Stimulated activated CD4-positive, alpha-beta T cell treated with anti-CD3 and anti-CD28 coated beads, Interleukin-4, amount 100 ng/mL, for 24 hours (primary cell): Measurements from ENCODE around the gene LRRC49.
"Not testable (repeated sequence)": the region's sequence is repeated elsewhere in the genome, so short reads cannot be mapped to it uniquely, and the experiment has no call there.

Experiments used
- DNase-seq: peaks from one replicate; pipeline ENCODE4 v3.0.0-alpha.2; 2020

Gene LRRC49

GRCh38 chr15:70892002-70892911 lies at the start of gene LRRC49, which contains the start of gene THAP10:
Gene LRRC49 (plus strand): TSS chr15:70892826. CDS start chr15:70892895, 69 bp downstream.
Gene THAP10 (minus strand): TSS chr15:70892433. CDS start chr15:70892272, 161 bp downstream.
- DNase-seq: peak; percentile 43

GRCh38 chr15:70845602-70846360 lies 46.8 kb upstream of the LRRC49 start:
- DNase-seq: no peak

- no peak for DNase-seq
Observed at GRCh38 chr15:70851889-70852288, 40.7 kb upstream of the LRRC49 start.

- DNase-seq: no peak
Observed at GRCh38 chr15:70852501-70853317, 39.9 kb upstream of the LRRC49 start.

GRCh38 chr15:70853318-70853972 lies 39.2 kb upstream of the LRRC49 start:
- no peak for DNase-seq

GRCh38 chr15:70853973-70854665 lies 38.5 kb upstream of the LRRC49 start, which contains the start of gene LARP6:
Gene LARP6 (minus strand): TSS chr15:70854157. CDS start chr15:70854088, 69 bp downstream.
- no peak for DNase-seq

GRCh38 chr15:70854666-70854976 lies 38.0 kb upstream of the LRRC49 start:
- no peak for DNase-seq

- no peak for DNase-seq
Observed at GRCh38 chr15:70855764-70856163, 36.9 kb upstream of the LRRC49 start.

GRCh38 chr15:70856177-70856883 lies 36.3 kb upstream of the LRRC49 start:
- no peak for DNase-seq

- no peak for DNase-seq
Observed at GRCh38 chr15:70856884-70857561, 35.6 kb upstream of the LRRC49 start.

- DNase-seq: no peak
Observed at GRCh38 chr15:70857562-70858285, 34.9 kb upstream of the LRRC49 start.

- not testable (repeated sequence) for DNase-seq
Observed at GRCh38 chr15:70858614-70859321, 33.9 kb upstream of the LRRC49 start.

GRCh38 chr15:70859322-70859908 lies 33.2 kb upstream of the LRRC49 start:
- DNase-seq: no peak

GRCh38 chr15:70859998-70860397 lies 32.6 kb upstream of the LRRC49 start:
- DNase-seq: no peak

GRCh38 chr15:70863450-70864218 lies 29.0 kb upstream of the LRRC49 start:
- DNase-seq: no peak

GRCh38 chr15:70866982-70867641 lies 25.5 kb upstream of the LRRC49 start:
- no peak for DNase-seq

GRCh38 chr15:70867911-70868467 lies 24.6 kb upstream of the LRRC49 start:
- no peak for DNase-seq
